Common myeloid progenitor, CD34-positive (primary cell): ENCODE measurements around the gene CX3CL1.

Experiments
- CTCF ChIA-PET: fragments of 350-600 bp; sonication (Branson Sonifier 250); formaldehyde crosslinking; loops from one replicate; lab custom pipeline; 2021; ENCODE audit warnings: antibody characterized with exemption; lab: Charles Lee
- POLR2A ChIA-PET: fragments of 350-600 bp; sonication (Branson Sonifier 250); formaldehyde crosslinking; loops from one replicate; lab custom pipeline; 2021; ENCODE audit warnings: antibody characterized with exemption; lab: Charles Lee
- DNase-seq, 3 donors: peaks; one replicate each; pipeline versions ENCODE4 v3.0.0 to v3.0.0-alpha.2; 2013
- H3K27ac ChIP-seq, 2 experiments: 1 replicate in 1 of 2; 2 replicates in 1 of 2; pipeline ENCODE4 v1.7.0; 2013; ENCODE audit warnings: inconsistent platforms in 2 of 2, low read length in 2 of 2, mild to moderate bottlenecking in 2 of 2, low read depth in 1 of 2, moderate library complexity in 1 of 2; ENCODE audit not compliant: severe bottlenecking in 2 of 2, insufficient read depth in 1 of 2, poor library complexity in 1 of 2
- H3K27me3 ChIP-seq, 5 experiments: replicated peaks in 2 of 5; 1 replicate in 3 of 5; 2 replicates in 2 of 5; pipeline versions ENCODE4 v1.6.1 to v1.7.0; 2013; ENCODE audit warnings: low read length in 4 of 5, mild to moderate bottlenecking in 2 of 5, moderate library complexity in 2 of 5, inconsistent platforms in 1 of 5; ENCODE audit not compliant: insufficient read depth in 5 of 5, control insufficient read depth in 4 of 5
- H3K36me3 ChIP-seq, 4 experiments: 1 replicate in 2 of 4; 2 replicates in 2 of 4; pipeline versions ENCODE4 v1.6.1 to v1.7.0; 2013; ENCODE audit warnings: low read length in 3 of 4, control low read depth in 1 of 4, mild to moderate bottlenecking in 1 of 4; ENCODE audit not compliant: control insufficient read depth in 4 of 4, insufficient read depth in 4 of 4
- H3K4me1 ChIP-seq, 4 experiments: 1 replicate in 3 of 4; 2 replicates in 1 of 4; pipeline versions ENCODE4 v1.6.1 to v1.7.1; 2013; ENCODE audit warnings: low read length in 3 of 4, mild to moderate bottlenecking in 3 of 4, control low read depth in 1 of 4, inconsistent platforms in 1 of 4, moderate library complexity in 1 of 4; ENCODE audit not compliant: control insufficient read depth in 4 of 4, insufficient read depth in 4 of 4; ENCODE audit errors: control extremely low read depth in 1 of 4
- H3K4me3 ChIP-seq, 7 experiments: 1 replicate in 4 of 7; 2 replicates in 3 of 7; pipeline versions ENCODE4 v1.5.1 to v1.7.0; 2013; ENCODE audit warnings: mild to moderate bottlenecking in 7 of 7, low read length in 6 of 7, moderate library complexity in 6 of 7, inconsistent platforms in 2 of 7, low read depth in 2 of 7, control low read depth in 1 of 7; ENCODE audit not compliant: insufficient read depth in 4 of 7, control insufficient read depth in 1 of 7; ENCODE audit errors: extremely low read depth in 1 of 7
- H3K9me3 ChIP-seq, 5 experiments: 1 replicate in 4 of 5; 2 replicates in 1 of 5; pipeline versions ENCODE4 v1.6.1 to v1.7.1; 2013; ENCODE audit warnings: low read length in 4 of 5, mild to moderate bottlenecking in 2 of 5, inconsistent platforms in 1 of 5, low read depth in 1 of 5, moderate library complexity in 1 of 5; ENCODE audit not compliant: control insufficient read depth in 4 of 5, insufficient read depth in 2 of 5; ENCODE audit errors: control extremely low read depth in 1 of 5
- WGBS: methylation state at CpG from one replicate; pipeline ENCODE4 v1.1.5; 2013; ENCODE audit not compliant: insufficient coverage; 5-methylcytosine and 5-hydroxymethylcytosine counted together

The CX3CL1 gene

GRCh38 chr16:57364143-57364542 lies 8.1 kb upstream of the CX3CL1 start:
- POLR2A ChIA-PET, result no interaction called here
- CTCF ChIA-PET, result interaction anchor here (0.6 to 1.1 kb wide), 4 partner anchors 36 to 514 kb away, joined by 3 to 4 read pairs (median 3); no protein-coding TSS in a partner anchor

GRCh38 chr16:57366544-57367040 lies 5.7 kb upstream of the CX3CL1 start:
- H3K27ac ChIP-seq, result no peak overlapping the region
- POLR2A ChIA-PET, result interaction anchor here (0.5 kb wide), 2 partner anchors 54 to 88 kb away, joined by 3 read pairs; no protein-coding TSS in a partner anchor
- H3K4me1 ChIP-seq, result peaks cover 0 to 8% (median 5%) of the 10 kb centered on the region in 4 experiments
- 21% methylated on average over 3 of the region's 6 CpGs for WGBS
- H3K27me3 ChIP-seq, result peaks cover 0 to 8% (median 3%) of the 10 kb centered on the region in 5 experiments
- H3K4me3 ChIP-seq, result no peak overlapping the region
- H3K9me3 ChIP-seq, result no peaks in the 10 kb centered on the region
- CTCF ChIA-PET, result interaction anchor here (2.8 kb wide), 1 partner anchor 51 kb away, joined by 7 read pairs; no protein-coding TSS in a partner anchor
- no peaks in the 10 kb centered on the region for H3K36me3 ChIP-seq
- peak in 2 of 3 donors; percentile 17 to 25 for DNase-seq

More at GRCh38 chr16:57364143-57364542, 8.1 kb upstream of the CX3CL1 start:
- H3K4me3 ChIP-seq, result no peak overlapping the region
- H3K4me1 ChIP-seq, result peaks cover 0 to 8% (median 5%) of the 10 kb centered on the region in 4 experiments
- no CpG with 5 or more reads among the region's 3 CpGs for WGBS
- H3K27me3 ChIP-seq, result peaks cover 0 to 8% (median 2%) of the 10 kb centered on the region in 5 experiments
- no peaks in the 10 kb centered on the region for H3K36me3 ChIP-seq
- H3K9me3 ChIP-seq, result no peaks in the 10 kb centered on the region
- H3K27ac ChIP-seq, result no peak overlapping the region
- no peak for DNase-seq

GRCh38 chr16:57367116-57367752 lies 5.1 kb upstream of the CX3CL1 start:
- H3K27me3 ChIP-seq, result peaks cover 0 to 8% (median 3%) of the 10 kb centered on the region in 5 experiments

GRCh38 chr16:57371494-57372371 lies 557 bp upstream of the CX3CL1 start:
- no peak for DNase-seq
- peaks cover 0 to under 1% (median 0%) of the 10 kb centered on the region in 4 experiments for H3K4me1 ChIP-seq
- no peak overlapping the region for H3K4me3 ChIP-seq
- H3K27me3 ChIP-seq, result peaks cover 0 to 6% (median 2%) of the 10 kb centered on the region in 5 experiments
- no peaks in the 10 kb centered on the region for H3K9me3 ChIP-seq
- WGBS, result 100% methylated on average over 9 of the region's 15 CpGs
- H3K36me3 ChIP-seq, result no peaks in the 10 kb centered on the region
- H3K27ac ChIP-seq, result no peak overlapping the region
- CTCF ChIA-PET, result no interaction called here
- POLR2A ChIA-PET, result no interaction called here

More at GRCh38 chr16:57367116-57367752, 5.1 kb upstream of the CX3CL1 start:
- CTCF ChIA-PET, result interaction anchor here (2.8 kb wide), 1 partner anchor 50 kb away, joined by 7 read pairs; no protein-coding TSS in a partner anchor
- H3K36me3 ChIP-seq, result no peaks in the 10 kb centered on the region
- no peak overlapping the region for H3K27ac ChIP-seq
- no peak for DNase-seq
- H3K9me3 ChIP-seq, result no peaks in the 10 kb centered on the region
- POLR2A ChIA-PET, result interaction anchor here (0.5 kb wide), 1 partner anchor 54 kb away, joined by 3 read pairs; no protein-coding TSS in a partner anchor
- no peak overlapping the region for H3K4me3 ChIP-seq
- peaks cover 0 to 8% (median 5%) of the 10 kb centered on the region in 4 experiments for H3K4me1 ChIP-seq
- 82% methylated on average over 4 of the region's 7 CpGs for WGBS

- WGBS, result 100% methylated on average over 5 of the region's 9 CpGs
- Histone ChIP-seq H3K4me3 (no peak overlapping the region), H3K9me3 (no peaks in the 10 kb centered on the region), H3K27ac (no peak overlapping the region), H3K36me3 (no peaks in the 10 kb centered on the region), H3K4me1 (no peaks in the 10 kb centered on the region), H3K27me3 (peaks cover 0 to 6% (median 2%) of the 10 kb centered on the region in 5 experiments)
- DNase-seq, result no peak
- ChIA-PET POLR2A (no interaction called here), CTCF (interaction anchor here (1.0 kb wide), 1 partner anchor 135 kb away, joined by 3 read pairs; no protein-coding TSS in a partner anchor)
Measured at GRCh38 chr16:57373117-57373947, 1.0 kb downstream of the CX3CL1 start.

- no peak for DNase-seq
- H3K4me1 ChIP-seq, result no peaks in the 10 kb centered on the region
- peaks cover 0 to 6% (median 2%) of the 10 kb centered on the region in 5 experiments for H3K27me3 ChIP-seq
- H3K27ac ChIP-seq, result no peak overlapping the region
- H3K4me3 ChIP-seq, result no peak overlapping the region
- POLR2A ChIA-PET, result no interaction called here
- 100% methylated on average over 3 of the region's 9 CpGs for WGBS
- CTCF ChIA-PET, result interaction anchor here (1.0 kb wide), 1 partner anchor 134 kb away, joined by 3 read pairs; no protein-coding TSS in a partner anchor
- H3K9me3 ChIP-seq, result no peaks in the 10 kb centered on the region
- H3K36me3 ChIP-seq, result no peaks in the 10 kb centered on the region
Measured at GRCh38 chr16:57374067-57374534, 1.8 kb downstream of the CX3CL1 start.
